H9 (cell line): ENCODE measurements around the gene SCFD2. TPM values are rescaled to one million over a fixed set of nuclear protein-coding genes. Genes with fewer than 3 reads are reported as not detected.

ENCODE experiments used
- DNase-seq: peaks from one replicate; pipeline ENCODE4 v3.0.0-alpha.2; 2017
- H2AFZ ChIP-seq: one replicate; pipeline ENCODE4 v1.6.1; 2013; ENCODE audit warnings: mild to moderate bottlenecking, low read length, control low read depth, moderate library complexity
- H2AK5ac ChIP-seq: 2 replicates; pipeline ENCODE4 v1.6.1; 2013; ENCODE audit warnings: low read length, control low read depth, mixed read lengths; ENCODE audit not compliant: insufficient read length
- H2BK120ac ChIP-seq: one replicate; pipeline ENCODE4 v1.6.1; 2013; ENCODE audit warnings: low read depth, mild to moderate bottlenecking, low read length, control low read depth, inconsistent platforms; ENCODE audit not compliant: poor library complexity, severe bottlenecking
- H2BK12ac ChIP-seq: 2 replicates; pipeline ENCODE4 v1.6.1; 2013; ENCODE audit warnings: low read length, control low read depth, mixed read lengths, low read depth; ENCODE audit not compliant: insufficient read length
- H2BK15ac ChIP-seq: 2 replicates; pipeline ENCODE4 v1.6.1; 2013; ENCODE audit warnings: low read depth, low read length, control low read depth
- H2BK20ac ChIP-seq: one replicate; pipeline ENCODE4 v1.6.1; 2013; ENCODE audit warnings: low read depth, mild to moderate bottlenecking, low read length, control low read depth, inconsistent platforms; ENCODE audit not compliant: poor library complexity, severe bottlenecking
- H2BK5ac ChIP-seq: 2 replicates; pipeline ENCODE4 v1.6.1; 2013; ENCODE audit warnings: low read length, control low read depth, mixed read lengths; ENCODE audit not compliant: insufficient read length
- H3K14ac ChIP-seq: 2 replicates; pipeline ENCODE4 v1.6.1; 2013; ENCODE audit warnings: low read length, control low read depth; ENCODE audit not compliant: insufficient read depth
- H3K18ac ChIP-seq: 2 replicates; pipeline ENCODE4 v1.6.1; 2013; ENCODE audit warnings: low read depth, mild to moderate bottlenecking, mixed read lengths, low read length, control low read depth; ENCODE audit not compliant: insufficient read length
- H3K23ac ChIP-seq: 2 replicates; pipeline ENCODE4 v1.6.1; 2013; ENCODE audit warnings: low read length, control low read depth, mixed read lengths, low read depth; ENCODE audit not compliant: insufficient read length
- H3K23me2 ChIP-seq: 2 replicates; pipeline ENCODE4 v1.6.1; 2013; ENCODE audit warnings: low read depth, mild to moderate bottlenecking, mixed read lengths, low read length, control low read depth; ENCODE audit not compliant: insufficient read length, poor library complexity, severe bottlenecking
- H3K27ac ChIP-seq: 2 replicates; pipeline ENCODE4 v1.5.1; 2013; ENCODE audit warnings: low read length, control low read depth, mixed read lengths, low read depth; ENCODE audit not compliant: insufficient read length
- H3K27me3 ChIP-seq: 2 replicates; pipeline ENCODE4 v1.6.1; 2013; ENCODE audit warnings: low read length, control low read depth, inconsistent platforms; ENCODE audit not compliant: insufficient read depth
- H3K4ac ChIP-seq: 2 replicates; pipeline ENCODE4 v1.6.1; 2013; ENCODE audit warnings: low read depth, mild to moderate bottlenecking, control low read depth, inconsistent platforms, low read length, moderate library complexity
- H3K4me1 ChIP-seq: 2 replicates; pipeline ENCODE4 v1.6.1; 2013; ENCODE audit warnings: low read length, control low read depth, inconsistent platforms; ENCODE audit not compliant: insufficient read depth
- H3K4me2 ChIP-seq: 2 replicates; pipeline ENCODE4 v1.6.1; 2013; ENCODE audit warnings: low read length, control low read depth, mixed read lengths; ENCODE audit not compliant: insufficient read length, insufficient read depth
- H3K56ac ChIP-seq: 2 replicates; pipeline ENCODE4 v1.6.1; 2013; ENCODE audit warnings: low read depth, mild to moderate bottlenecking, mixed read lengths, low read length, control low read depth; ENCODE audit not compliant: insufficient read length
- H3K79me1 ChIP-seq: 2 replicates; pipeline ENCODE4 v1.6.1; 2013; ENCODE audit warnings: low read depth, mild to moderate bottlenecking, moderate library complexity, low read length, control low read depth, inconsistent platforms; ENCODE audit not compliant: insufficient read depth, poor library complexity, severe bottlenecking
- H3K79me2 ChIP-seq: 2 replicates; pipeline ENCODE4 v1.6.1; 2013; ENCODE audit warnings: low read length, control low read depth, inconsistent platforms; ENCODE audit not compliant: insufficient read depth
- H3K9ac ChIP-seq: 2 replicates; pipeline ENCODE4 v1.6.1; 2013; ENCODE audit warnings: low read length, control low read depth, mixed read lengths; ENCODE audit not compliant: insufficient read length; ENCODE audit errors: extremely low read depth
- H3K9me3 ChIP-seq: one replicate; pipeline ENCODE4 v1.6.1; 2013; ENCODE audit warnings: low read depth, low read length, inconsistent platforms; ENCODE audit not compliant: control insufficient read depth
- H3T11ph ChIP-seq: one replicate; pipeline ENCODE4 v1.6.1; 2013; ENCODE audit warnings: mild to moderate bottlenecking, low read length, control low read depth, inconsistent platforms
- H4K20me1 ChIP-seq: one replicate; pipeline ENCODE4 v1.6.1; 2013; ENCODE audit not compliant: control insufficient read depth, insufficient read length, insufficient read depth
- H4K5ac ChIP-seq: 2 replicates; pipeline ENCODE4 v1.6.1; 2013; ENCODE audit warnings: low read depth, mild to moderate bottlenecking, mixed read lengths, low read length, control low read depth; ENCODE audit not compliant: insufficient read length
- H4K8ac ChIP-seq: replicated peaks from 2 replicates; pipeline ENCODE4 v1.6.1; 2013; ENCODE audit warnings: low read length, control low read depth, mixed read lengths, low read depth; ENCODE audit not compliant: insufficient read length
- H4K91ac ChIP-seq: 2 replicates; pipeline ENCODE4 v1.6.1; 2013; ENCODE audit warnings: low read depth, mild to moderate bottlenecking, moderate library complexity, mixed read lengths, low read length, control low read depth; ENCODE audit not compliant: insufficient read length
- H3K27ac Mint-ChIP-seq, 3 experiments: 2 replicates in 2 of 3; 3 replicates in 1 of 3; pipeline ENCODE4 v1.8.0; 2020 to 2021; ENCODE audit warnings: mixed read lengths in 3 of 3, mild to moderate bottlenecking in 1 of 3, moderate library complexity in 1 of 3
- H3K27me3 Mint-ChIP-seq: 2 replicates; pipeline ENCODE4 v1.8.0; 2021; ENCODE audit warnings: low read depth, mild to moderate bottlenecking, moderate library complexity, mixed read lengths
- H3K36me3 Mint-ChIP-seq, 3 experiments: 2 replicates in 2 of 3; 3 replicates in 1 of 3; pipeline ENCODE4 v1.8.0; 2020 to 2021; ENCODE audit warnings: low read depth in 3 of 3, mixed read lengths in 3 of 3; ENCODE audit not compliant: insufficient read depth in 1 of 3
- H3K4me1 Mint-ChIP-seq, 2 experiments: 2 replicates each; pipeline ENCODE4 v1.8.0; 2020; ENCODE audit warnings: mixed read lengths in 2 of 2
- H3K4me3 Mint-ChIP-seq, 2 experiments: 2 replicates in 1 of 2; 3 replicates in 1 of 2; pipeline ENCODE4 v1.8.0; 2020 to 2021; ENCODE audit warnings: mild to moderate bottlenecking in 2 of 2, mixed read lengths in 2 of 2, moderate library complexity in 1 of 2
- H3K9me3 Mint-ChIP-seq, 2 experiments: 2 replicates in 1 of 2; 3 replicates in 1 of 2; pipeline ENCODE4 v1.8.0; 2020; ENCODE audit warnings: mild to moderate bottlenecking in 2 of 2, mixed read lengths in 2 of 2, moderate library complexity in 1 of 2
- CTCF ChIP-seq: fragments of 200-600 bp; sonication (generic); conservative IDR thresholded peaks from 3 replicates; pipeline ENCODE4 v1.8.0; 2021; ENCODE audit warnings: antibody characterized with exemption, mild to moderate bottlenecking
- WGBS: extraction: QIAGEN DNeasy Blood & Tissue Kit; methylation state at CpG from one replicate; pipeline ENCODE4 v1.1.7; 2013; ENCODE audit warnings: missing lambda C conversion rate, low lambda C conversion rate, mixed read lengths; ENCODE audit not compliant: insufficient read length; ENCODE audit errors: extremely low coverage; 5-methylcytosine and 5-hydroxymethylcytosine counted together
- total RNA-seq: library from RNA; stranded (reverse); gene quantifications from 2 replicates; pipeline ENCODE4 v1.2.1, GENCODE V29; 2021

The SCFD2 gene
- total RNA-seq, 1 experiment from 2014 or later, result 10.1 TPM

- Histone ChIP-seq H2BK15ac (no peak overlapping the region), H2BK5ac (no peak overlapping the region), H2AFZ (no peak overlapping the region), H3K27me3 (no peaks in the 10 kb centered on the region), H3K4me2 (no peak overlapping the region), H3K14ac (no peak overlapping the region; the same call in 1 of the 2 replicates), H3T11ph (no peak overlapping the region), H3K4ac (no peak overlapping the region), H2AK5ac (no peak overlapping the region), H3K9me3 (no peaks in the 10 kb centered on the region), H4K8ac (no peak overlapping the region), H3K56ac (no peak overlapping the region), H2BK20ac (no peak overlapping the region), H4K91ac (no peak overlapping the region), H3K9ac (no peak overlapping the region), H3K79me1 (no peaks in the 10 kb centered on the region), H2BK12ac (no peak overlapping the region), H3K23ac (no peak overlapping the region), H3K23me2 (no peaks in the 10 kb centered on the region), H3K27ac (no peak overlapping the region), H3K79me2 (no peaks in the 10 kb centered on the region), H3K4me1 (no peaks in the 10 kb centered on the region), H4K20me1 (no peaks in the 10 kb centered on the region), H3K18ac (no peak overlapping the region), H4K5ac (no peak overlapping the region), H2BK120ac (no peak overlapping the region)
- Mint-ChIP-seq H3K4me1 (no peaks in the 10 kb centered on the region), H3K9me3 (no peaks in the 10 kb centered on the region; a peak in 1 of 5 replicates), H3K27me3 (no peaks in the 10 kb centered on the region), H3K4me3 (no peak overlapping the region), H3K27ac (no peak overlapping the region), H3K36me3 (no peaks in the 10 kb centered on the region)
- TF ChIP-seq CTCF, result no peak
- no CpG with 5 or more reads among the region's 3 CpGs for WGBS
- DNase-seq, result no peak
Observed at GRCh38 chr4:53273726-53274125, 92.1 kb downstream of the SCFD2 start.
